ENCODE measurements around the gene IFI27L1.

DNA sequence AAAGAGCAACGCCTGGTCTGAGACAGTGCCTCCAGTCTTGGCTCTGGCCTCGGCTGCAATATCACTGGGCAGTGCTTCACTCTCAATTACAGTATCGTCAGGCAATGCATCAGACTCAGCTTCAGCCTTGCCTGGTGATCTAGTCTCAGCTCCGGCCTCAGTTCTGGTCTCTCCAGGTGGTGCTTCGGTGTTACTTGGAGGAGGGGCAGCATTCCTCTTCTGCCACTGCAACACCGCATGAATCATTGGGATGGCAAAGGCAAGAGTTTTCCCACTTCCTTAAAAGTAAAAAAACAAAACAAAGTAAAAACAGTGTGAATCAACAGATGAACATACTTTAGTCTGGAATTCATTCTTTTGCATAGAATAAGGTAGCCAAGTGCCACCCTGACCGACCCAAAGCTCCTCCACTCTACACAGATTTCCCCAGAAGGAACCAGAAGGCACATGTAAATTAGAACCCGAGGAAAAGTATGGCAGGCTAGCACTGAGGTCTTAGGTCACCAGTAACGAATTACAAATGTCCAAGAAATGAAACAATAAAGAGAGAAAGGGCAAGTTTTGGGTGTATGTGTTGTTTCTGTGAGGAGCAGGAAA is 18.7 kb upstream of the IFI27L1 start:
- TF ChIP-seq TAF1 (CRISPR knock-in tag; IDR thresholded peaks at IDR 0.05) (no peak), ZNF646 (CRISPR knock-in tag; IDR thresholded peaks at IDR 0.05) (no peak), ZMAT5 (CRISPR knock-in tag; IDR thresholded peaks at IDR 0.05; ENCODE audit: borderline replicate concordance, low read depth) (no peak), EEA1 (CRISPR knock-in tag; IDR thresholded peaks at IDR 0.05; ENCODE audit: borderline replicate concordance) (no peak), TBL1XR1 (IDR thresholded peaks at IDR 0.05; ENCODE audit: borderline replicate concordance, low read length, partially characterized antibody) (no peak), NFAT5 (CRISPR knock-in tag; IDR thresholded peaks at IDR 0.05) (no peak), CTCF (CRISPR knock-in tag; IDR thresholded peaks at IDR 0.05) (no peak), ELK4 (CRISPR knock-in tag; IDR thresholded peaks at IDR 0.05; ENCODE audit: borderline replicate concordance) (no peak), ESRRA (CRISPR knock-in tag; IDR thresholded peaks at IDR 0.05; ENCODE audit: low read depth) (no peak), SRF (IDR thresholded peaks at IDR 0.05; ENCODE audit: low read depth, low read length) (no peak), POLR2AphosphoS5 (IDR thresholded peaks at IDR 0.05; ENCODE audit: low read depth, low read length) (no peak)
- TF ChIP-seq, protein P1, sequence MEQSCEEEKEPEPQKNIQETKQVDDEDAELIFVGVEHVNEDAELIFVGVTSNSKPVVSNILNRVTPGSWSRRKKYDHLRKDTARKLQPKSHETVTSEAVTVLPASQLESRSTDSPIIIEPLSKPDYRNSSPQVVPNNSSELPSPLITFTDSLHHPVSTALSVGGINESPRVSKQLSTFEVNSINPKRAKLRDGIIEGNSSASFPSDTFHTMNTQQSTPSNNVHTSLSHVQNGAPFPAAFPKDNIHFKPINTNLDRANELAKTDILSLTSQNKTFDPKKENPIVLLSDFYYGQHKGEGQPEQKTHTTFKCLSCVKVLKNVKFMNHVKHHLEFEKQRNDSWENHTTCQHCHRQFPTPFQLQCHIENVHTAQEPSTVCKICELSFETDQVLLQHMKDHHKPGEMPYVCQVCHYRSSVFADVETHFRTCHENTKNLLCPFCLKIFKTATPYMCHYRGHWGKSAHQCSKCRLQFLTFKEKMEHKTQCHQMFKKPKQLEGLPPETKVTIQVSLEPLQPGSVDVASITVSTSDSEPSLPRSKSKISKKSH (CRISPR knock-in tag; IDR thresholded peaks at IDR 0.05; ENCODE audit: borderline replicate concordance): no peak
- TF ChIP-seq, protein P2, sequence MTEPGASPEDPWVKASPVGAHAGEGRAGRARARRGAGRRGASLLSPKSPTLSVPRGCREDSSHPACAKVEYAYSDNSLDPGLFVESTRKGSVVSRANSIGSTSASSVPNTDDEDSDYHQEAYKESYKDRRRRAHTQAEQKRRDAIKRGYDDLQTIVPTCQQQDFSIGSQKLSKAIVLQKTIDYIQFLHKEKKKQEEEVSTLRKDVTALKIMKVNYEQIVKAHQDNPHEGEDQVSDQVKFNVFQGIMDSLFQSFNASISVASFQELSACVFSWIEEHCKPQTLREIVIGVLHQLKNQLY (CRISPR knock-in tag; IDR thresholded peaks at IDR 0.05): no peak
